HG03175 (cell line): ENCODE data around the gene LPAR6.
"Not testable (repeated sequence)": the region's sequence is repeated elsewhere in the genome, so short reads cannot be mapped to it uniquely, and the experiment has no call there.

Experiments used
- ATAC-seq: cut with Tn5 transposase; IDR thresholded peaks from one replicate; pipeline ENCODE4 v1.9.1; 2021; ENCODE audit warnings: mild to moderate bottlenecking, moderate library complexity; ENCODE audit not compliant: unreplicated experiment

LPAR6 gene

GRCh38 chr13:48422003-48422402, 9.1 kb upstream of the LPAR6 start:
- not testable (repeated sequence) for ATAC-seq

GRCh38 chr13:48415516-48415915, 2.6 kb upstream of the LPAR6 start:
- no peak for ATAC-seq

GRCh38 chr13:48414501-48414900, 1.6 kb upstream of the LPAR6 start:
- ATAC-seq = no peak

DNA sequence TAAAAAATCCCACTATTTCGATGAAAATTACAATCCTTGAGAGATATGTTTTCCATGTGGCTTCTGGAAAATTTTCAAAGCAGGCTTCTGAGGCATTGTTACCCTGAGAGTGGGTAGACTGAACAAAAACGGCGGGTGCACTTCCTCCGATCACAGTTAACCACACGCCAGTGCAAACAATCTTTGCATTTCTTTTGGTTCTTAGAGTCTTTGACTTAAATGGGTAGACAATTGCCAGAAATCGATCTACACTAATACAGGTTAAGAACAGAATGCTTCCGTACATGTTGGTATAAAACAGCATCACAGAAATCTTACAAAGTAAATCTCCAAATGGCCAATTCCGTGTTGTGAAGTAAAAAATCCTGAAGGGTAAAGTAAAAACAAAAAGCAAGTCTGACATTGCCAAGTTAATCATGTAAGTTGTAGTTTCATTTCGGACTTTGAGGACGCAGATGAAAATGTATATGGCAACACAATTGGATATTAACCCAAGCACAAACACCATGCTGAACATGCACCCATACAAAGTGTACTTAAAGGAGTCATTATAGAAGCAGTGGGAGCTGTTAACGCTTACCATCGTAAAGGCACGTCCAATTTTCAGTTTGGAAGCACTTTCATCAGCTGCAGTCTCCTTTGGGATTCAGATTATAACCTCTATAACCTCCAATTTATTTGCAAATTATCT, 927 bp downstream of the LPAR6 start:
- no peak for ATAC-seq

- ATAC-seq = no peak
Measured at GRCh38 chr13:48411147-48411794, 1.6 kb downstream of the LPAR6 start.

GRCh38 chr13:48410199-48410598, 2.7 kb downstream of the LPAR6 start:
- no peak for ATAC-seq

DNA sequence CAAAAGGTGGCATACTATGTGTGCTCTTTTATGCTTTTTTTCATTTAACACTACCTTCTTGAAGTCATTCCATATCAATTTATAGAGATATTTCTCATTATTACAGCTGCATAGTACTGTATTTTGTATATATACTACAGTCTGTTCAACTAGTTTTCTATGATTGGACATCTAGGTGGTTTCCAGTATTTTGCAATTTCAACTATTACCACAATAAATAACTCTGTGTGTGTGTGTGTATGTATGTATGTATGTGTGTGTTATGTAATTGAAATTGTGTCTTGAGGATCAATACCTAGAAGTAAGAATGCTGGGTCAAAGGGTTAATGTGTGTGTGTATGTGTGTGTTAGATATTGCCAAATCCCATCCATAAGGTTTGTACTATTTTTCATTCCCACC, 7.0 kb downstream of the LPAR6 start:
- ATAC-seq = no peak

- no peak for ATAC-seq
Measured at GRCh38 chr13:48404952-48405351, 8.0 kb downstream of the LPAR6 start.

- ATAC-seq = no peak
Measured at GRCh38 chr13:48403913-48404312, 9.0 kb downstream of the LPAR6 start.

DNA sequence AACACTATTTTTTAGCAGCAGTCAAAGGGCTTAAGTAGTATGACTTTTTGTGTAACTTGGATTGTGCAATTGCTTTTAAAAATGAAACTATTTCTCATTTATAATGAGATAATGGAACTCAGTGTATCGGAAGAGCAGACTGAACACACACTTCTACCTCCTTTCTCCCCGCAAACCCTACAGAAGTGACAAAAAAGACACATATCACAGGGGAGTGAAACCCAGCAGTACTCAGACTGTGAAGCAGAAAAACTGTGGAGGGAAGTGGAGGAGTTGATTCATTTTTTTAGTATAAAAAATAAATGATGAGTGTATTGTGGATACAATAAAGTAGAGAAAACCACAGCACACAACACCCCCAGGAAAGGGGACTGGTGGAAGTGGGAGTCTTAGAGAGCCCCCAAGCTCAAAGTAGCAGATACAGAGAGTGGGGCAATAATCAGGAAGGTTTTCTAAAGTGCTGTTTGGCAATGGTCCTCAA, 9.7 kb downstream of the LPAR6 start:
- ATAC-seq = peak; percentile 70

DNA sequence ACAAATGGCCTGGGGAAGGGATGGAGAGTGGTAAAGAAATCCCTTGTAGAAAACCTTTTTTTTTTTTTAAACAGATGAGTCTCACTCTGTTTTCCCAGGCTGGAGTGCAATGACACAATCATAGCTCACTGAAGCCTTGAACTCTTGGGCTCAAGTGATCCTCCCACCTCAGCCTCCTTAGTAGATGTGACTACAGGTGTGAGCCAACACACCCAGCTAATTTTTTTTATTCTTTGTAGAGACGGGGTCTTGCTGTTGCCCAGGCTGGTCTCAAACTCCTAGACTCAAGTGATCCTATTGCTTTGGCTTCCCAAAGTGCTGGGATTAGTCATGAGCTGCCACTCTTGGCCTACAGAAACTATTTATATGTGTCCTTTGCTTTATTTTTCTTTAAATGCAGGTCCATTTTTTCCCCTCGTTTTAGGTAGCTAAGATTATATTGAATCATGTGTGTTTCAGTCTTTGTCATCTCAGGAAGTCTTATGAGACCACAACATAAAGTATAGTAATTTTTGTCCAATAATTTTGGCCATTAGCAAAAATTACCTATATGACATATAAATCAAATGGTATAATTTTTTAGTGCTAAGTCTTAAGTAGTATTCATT, 10.5 kb downstream of the LPAR6 start:
- ATAC-seq = no peak

GRCh38 chr13:48401480-48401879, 11.4 kb downstream of the LPAR6 start:
- ATAC-seq = no peak

- no peak for ATAC-seq
Measured at GRCh38 chr13:48400850-48401291, 12.0 kb downstream of the LPAR6 start.

DNA sequence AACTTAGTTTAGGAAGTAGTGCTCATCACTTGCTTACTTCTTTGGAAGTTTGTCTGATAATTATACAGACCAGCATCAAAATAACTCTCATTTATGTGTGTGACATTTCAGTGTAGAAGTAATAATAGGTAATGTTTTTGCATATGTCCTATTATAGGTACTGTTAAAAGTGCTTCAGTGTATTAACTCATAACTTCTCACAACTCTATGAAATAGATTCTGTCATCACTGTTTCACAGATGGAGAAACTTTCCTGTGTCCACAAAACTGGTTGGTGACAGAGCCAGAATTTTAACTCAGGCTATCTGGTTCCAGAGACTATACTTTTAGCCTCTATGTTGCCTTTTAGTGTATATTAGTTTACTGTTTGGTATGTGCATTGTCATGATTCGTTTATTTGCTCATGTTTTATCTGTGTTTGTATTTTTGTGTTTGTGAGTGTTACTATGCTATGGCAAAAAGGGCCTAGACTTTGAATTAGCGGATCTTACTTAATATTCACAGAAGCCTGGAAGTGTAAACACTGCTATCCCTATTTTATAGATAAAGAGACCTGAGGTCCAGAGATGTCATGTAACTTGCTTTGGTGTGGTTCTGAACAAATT, 12.7 kb downstream of the LPAR6 start:
- no peak for ATAC-seq

- no peak for ATAC-seq
Measured at GRCh38 chr13:48398450-48399095, 14.3 kb downstream of the LPAR6 start.

DNA sequence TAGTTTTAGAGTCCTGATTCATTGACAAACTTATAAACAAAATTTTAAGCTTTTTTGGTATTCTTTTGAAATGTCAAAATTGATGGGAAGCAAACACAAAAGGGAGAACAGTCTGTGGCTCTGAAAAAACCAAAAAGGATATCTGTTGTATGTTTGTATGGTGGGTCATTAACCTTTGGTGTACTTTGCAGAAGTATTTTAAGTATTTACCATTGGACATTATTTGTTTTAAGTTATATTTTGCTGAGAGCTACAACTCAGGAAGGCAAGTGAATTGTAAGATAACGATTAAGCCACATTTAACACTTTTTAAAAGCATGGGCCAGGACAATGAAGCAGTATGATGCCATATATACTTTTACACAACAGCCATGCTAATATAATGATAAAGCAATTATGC, 15.2 kb downstream of the LPAR6 start:
- no peak for ATAC-seq

DNA sequence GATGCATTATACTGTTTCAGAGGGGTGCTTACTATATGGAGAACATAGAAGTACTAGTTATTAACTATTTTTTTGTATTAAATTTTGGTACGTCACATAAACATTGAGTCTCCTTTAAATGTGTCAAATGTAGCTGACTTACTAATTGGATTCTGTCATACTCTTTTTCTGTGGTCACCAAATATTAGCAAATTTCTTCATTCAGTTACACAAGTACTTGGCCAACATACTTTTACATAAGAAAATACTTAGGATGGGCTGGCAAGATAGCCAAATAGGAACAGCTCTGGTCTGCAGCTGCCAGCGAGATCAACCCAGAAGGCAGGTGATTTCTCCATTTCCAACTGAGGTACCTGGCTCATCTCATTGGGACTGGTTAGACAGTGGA, 19.2 kb downstream of the LPAR6 start:
- no peak for ATAC-seq

DNA sequence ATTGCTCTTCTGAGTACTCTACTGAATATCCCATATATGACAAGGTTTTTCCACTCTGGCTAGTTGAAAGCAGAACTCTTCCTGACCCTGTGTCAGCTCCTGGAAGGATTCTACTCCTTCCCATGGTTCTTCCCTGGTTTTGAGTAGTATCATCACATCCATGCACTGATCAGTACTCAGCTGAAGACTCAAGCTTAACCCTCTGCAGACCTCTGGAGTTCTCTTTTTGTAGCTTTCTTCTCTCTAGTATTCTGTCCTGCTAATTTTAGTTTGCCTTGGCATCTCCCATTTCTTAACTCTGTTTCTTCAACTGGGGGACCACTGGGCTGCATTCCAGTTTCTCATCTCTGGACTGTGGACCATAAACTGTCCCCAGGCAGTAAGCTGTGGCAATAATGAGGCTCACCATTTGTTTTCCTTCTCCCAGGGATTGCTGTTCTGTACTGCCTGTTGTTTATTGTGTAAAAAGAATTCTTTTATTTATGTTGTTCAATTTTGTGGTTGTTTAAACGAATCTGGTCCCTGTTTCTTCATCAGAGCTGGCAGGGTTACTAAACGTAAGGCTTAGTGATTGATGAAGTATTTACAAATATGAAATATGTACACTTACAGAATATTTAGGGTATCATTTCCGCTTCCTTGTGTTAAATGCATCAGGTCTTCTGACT, 19.7 kb downstream of the LPAR6 start:
- ATAC-seq = no peak

- no peak for ATAC-seq
Measured at GRCh38 chr13:48391257-48391656, 21.7 kb downstream of the LPAR6 start.

DNA sequence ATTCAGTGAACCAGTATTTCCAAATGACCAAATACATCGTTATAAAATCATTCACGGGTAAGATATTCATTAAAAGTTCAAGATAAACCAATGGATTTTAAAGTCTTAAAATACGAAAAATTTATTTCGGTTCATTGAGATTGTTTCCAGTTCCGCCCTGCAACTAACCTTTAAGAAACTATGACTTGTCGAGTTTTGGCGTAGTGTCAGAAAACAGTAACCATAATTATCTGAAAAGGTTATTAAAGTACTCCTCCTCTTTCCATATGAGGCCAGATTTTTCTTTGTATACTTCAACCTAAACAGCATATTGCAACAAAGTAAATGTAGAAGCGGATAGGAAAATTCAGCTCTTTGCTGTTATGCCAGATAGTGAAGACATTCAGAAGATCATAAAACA, 26.1 kb downstream of the LPAR6 start:
- no peak for ATAC-seq

- no peak for ATAC-seq
Measured at GRCh38 chr13:48383384-48383783, 29.5 kb downstream of the LPAR6 start.
